Right lobe of liver (tissue), 6 donors: ENCODE data around the gene MYLK. TPM values are rescaled to one million over a fixed set of nuclear protein-coding genes. Genes with fewer than 3 reads are reported as not detected.

Source experiments
- ATAC-seq, 4 donors: fragments of 200-7000 bp; cut with Tn5 transposase; one replicate each; pipeline ENCODE4 v1.9.1; 2020; ENCODE audit warnings: mild to moderate bottlenecking in 4 of 4, moderate library complexity in 4 of 4
- DNase-seq, 3 donors: peaks; one replicate each; pipeline ENCODE4 v3.0.0-alpha.2; 2020
- H3K27ac ChIP-seq, 3 donors: fragments of 200-600 bp; one replicate each; pipeline ENCODE4 v1.8.0; 2022
- H3K27me3 ChIP-seq, 2 donors: fragments of 200-600 bp; one replicate each; pipeline ENCODE4 v1.8.0; 2022
- H3K36me3 ChIP-seq, 4 donors: fragments of 200-600 bp; sonication (generic) in 1 of 4; one replicate each; pipeline versions ENCODE4 v1.5.1 to v1.8.0; 2017 to 2022; ENCODE audit warnings: control low read depth in 1 of 4
- H3K4me1 ChIP-seq, 4 donors: fragments of 200-600 bp; sonication (generic) in 1 of 4; one replicate each; pipeline versions ENCODE4 v1.5.1 to v1.8.0; 2017 to 2022; ENCODE audit warnings: control low read depth in 1 of 4
- H3K4me3 ChIP-seq, 3 donors: fragments of 200-600 bp; one replicate each; pipeline ENCODE4 v1.8.0; 2022
- H3K9me3 ChIP-seq, 4 donors: fragments of 200-600 bp; sonication (generic) in 1 of 4; one replicate each; pipeline versions ENCODE4 v1.5.1 to v1.8.0; 2017 to 2022; ENCODE audit warnings: control low read depth in 1 of 4
- CTCF ChIP-seq, 4 donors: fragments of 200-600 bp in 3 of 4; fragments of 450-650 bp in 1 of 4; IDR thresholded peaks; one replicate each; pipeline versions ENCODE4 v1.5.1 to v1.8.0; 2016 to 2022; ENCODE audit warnings: antibody characterized with exemption in 4 of 4, mild to moderate bottlenecking in 2 of 4
- POLR2A ChIP-seq: fragments of 450-650 bp; IDR thresholded peaks from one replicate; pipeline ENCODE4 v1.6.1; 2017; ENCODE audit warnings: antibody characterized with exemption, mild to moderate bottlenecking
- WGBS: methylation state at CpG from one replicate; pipeline ENCODE4 v1.1.6; 2018; ENCODE audit warnings: low coverage, low lambda C conversion rate; ENCODE audit not compliant: insufficient coverage; ENCODE audit errors: missing lambda C conversion rate; 5-methylcytosine and 5-hydroxymethylcytosine counted together
- intact Hi-C, 2 donors: fragments of 100-400 bp; cut with DNase I; formaldehyde crosslinking; loops; one replicate each; pipeline versions ENCODE4 v1.11.2 to v1.14.1; 2022
- total RNA-seq, 6 experiments: library from RNA; depleted of rRNA in 2 of 6; stranded (reverse); fragments of >200 nt in 2 of 6; fragmentation: NEBNext Ultra II Directional in 3 of 6; extraction: Animal tissue kit (Norgen Biotek cat#: 25700) in 3 of 6; gene quantifications; one replicate each; pipeline versions ENCODE4 v1.1.0 to v1.2.4, GENCODE V29; 2016 to 2023
- donor health status: DM: no; HTN: yes; CAD: no.
- donor health status: DM: no; HTN: no; CAD: no.
- donor health status: DM: no; HTN: no; CAD: no.
- donor health status: DM: no; HTN: yes; CAD: no.
- donor health status: DM: no; HTN: yes; CAD: no.

The MYLK gene
- total RNA-seq, 6 experiments from 2014 or later = 61.1 to 146 (median 97.8) TPM

- peak in 2 of 3 donors; percentile 56 to 62 for DNase-seq
These were observed 76.3 kb downstream of the MYLK start for GRCh38 chr3:123807820-123808219.

GRCh38 chr3:123805504-123805903 is 78.6 kb downstream of the MYLK start:
- Histone ChIP-seq H3K4me1 (peaks cover 0 to 28% (median 9%) of the 10 kb centered on the region in 4 donors), H3K4me3 (no peak overlapping the region), H3K27me3 (no peaks in the 10 kb centered on the region), H3K9me3 (no peaks in the 10 kb centered on the region), H3K27ac (no peak overlapping the region), H3K36me3 (no peaks in the 10 kb centered on the region)
- DNase-seq (no peak), ATAC-seq (no peak)
- TF ChIP-seq CTCF (IDR thresholded peaks at IDR 0.05) = no peak
- no peak for TF ChIP-seq POLR2A
- intact Hi-C loops = no loop called here
- WGBS = 68% methylated on average over 2 of the region's 2 CpGs

More at GRCh38 chr3:123807820-123808219, 76.3 kb downstream of the MYLK start:
- Histone ChIP-seq H3K27me3 (no peaks in the 10 kb centered on the region), H3K4me1 (peaks cover 0 to 26% (median 9%) of the 10 kb centered on the region in 4 donors), H3K4me3 (no peak overlapping the region), H3K36me3 (no peaks in the 10 kb centered on the region), H3K9me3 (no peaks in the 10 kb centered on the region), H3K27ac (peak overlapping the region in 2 of 3 donors; percentile 32 to 40)
- no peak for TF ChIP-seq POLR2A
- no peak for TF ChIP-seq CTCF (IDR thresholded peaks at IDR 0.05)
- intact Hi-C loops = no loop called here
- peak; percentile 57 to 77 (median 69) for ATAC-seq
- no CpG with 5 or more reads among the region's 2 CpGs for WGBS

- Histone ChIP-seq H3K27ac (no peak overlapping the region), H3K4me1 (peaks cover 0 to 32% (median 9%) of the 10 kb centered on the region in 4 donors), H3K27me3 (no peaks in the 10 kb centered on the region), H3K36me3 (no peaks in the 10 kb centered on the region), H3K4me3 (no peak overlapping the region), H3K9me3 (no peaks in the 10 kb centered on the region)
- DNase-seq = no peak
- TF ChIP-seq CTCF (IDR thresholded peaks at IDR 0.05) (no peak), POLR2A (no peak)
- intact Hi-C loops = no loop called here
- no peak for ATAC-seq
- WGBS = 94% methylated on average over 3 of the region's 7 CpGs
These were observed 79.0 kb downstream of the MYLK start for GRCh38 chr3:123805101-123805500.

- TF ChIP-seq CTCF (IDR thresholded peaks at IDR 0.05) (no peak), POLR2A (no peak)
- no peaks in the 10 kb centered on the region for H3K9me3 ChIP-seq
- intact Hi-C loops = no loop called here
- H3K4me3 ChIP-seq = no peak overlapping the region
- no peaks in the 10 kb centered on the region for H3K27me3 ChIP-seq
- no peak overlapping the region for H3K27ac ChIP-seq
- DNase-seq = no peak
- H3K4me1 ChIP-seq = peaks cover 0 to 33% (median 9%) of the 10 kb centered on the region in 4 donors
- ATAC-seq = no peak
- H3K36me3 ChIP-seq = no peaks in the 10 kb centered on the region
- WGBS = no CpG with 5 or more reads among the region's 3 CpGs
These were observed 79.5 kb downstream of the MYLK start for GRCh38 chr3:123804676-123805075.

GRCh38 chr3:123803521-123803920 is 80.6 kb downstream of the MYLK start:
- no peak overlapping the region for H3K27ac ChIP-seq
- intact Hi-C loops = no loop called here
- TF ChIP-seq POLR2A (no peak), CTCF (IDR thresholded peaks at IDR 0.05) (no peak)
- 69% methylated on average over 4 of the region's 5 CpGs for WGBS
- no peaks in the 10 kb centered on the region for H3K9me3 ChIP-seq
- ATAC-seq = no peak
- H3K27me3 ChIP-seq = no peaks in the 10 kb centered on the region
- no peak for DNase-seq
- peaks cover 0 to 21% (median 5%) of the 10 kb centered on the region in 4 donors for H3K4me1 ChIP-seq
- H3K36me3 ChIP-seq = no peaks in the 10 kb centered on the region
- H3K4me3 ChIP-seq = no peak overlapping the region
